HG03139 (cell line): Measurements from ENCODE around the gene NFX1.

Experiments used
- ATAC-seq: cut with Tn5 transposase; IDR thresholded peaks from one replicate; pipeline ENCODE4 v1.9.1; 2021; ENCODE audit not compliant: unreplicated experiment

Gene NFX1

GRCh38 chr9:33265211-33265865, 25.0 kb upstream of the NFX1 start:
- ATAC-seq = no peak

GRCh38 chr9:33267151-33267767, 23.1 kb upstream of the NFX1 start:
- ATAC-seq = no peak

GRCh38 chr9:33270146-33270545, 20.2 kb upstream of the NFX1 start:
- no peak for ATAC-seq

GRCh38 chr9:33272061-33272460, 18.3 kb upstream of the NFX1 start:
- no peak for ATAC-seq

- ATAC-seq = no peak
These were observed 16.9 kb upstream of the NFX1 start for GRCh38 chr9:33273266-33273971.

GRCh38 chr9:33273972-33274328, 16.4 kb upstream of the NFX1 start:
- ATAC-seq = no peak

GRCh38 chr9:33277484-33277883, 12.8 kb upstream of the NFX1 start:
- no peak for ATAC-seq

- no peak for ATAC-seq
These were observed 4.8 kb upstream of the NFX1 start for GRCh38 chr9:33285502-33285901.

- no peak for ATAC-seq
These were observed 3.2 kb upstream of the NFX1 start for GRCh38 chr9:33287087-33287490.

- no peak for ATAC-seq
These were observed 2.1 kb upstream of the NFX1 start for GRCh38 chr9:33288235-33288634.

GRCh38 chr9:33288828-33289483, 1.4 kb upstream of the NFX1 start:
- no peak for ATAC-seq

GRCh38 chr9:33289496-33289895, 820 bp upstream of the NFX1 start:
- ATAC-seq = no peak

- ATAC-seq = no peak
These were observed 425 bp upstream of the NFX1 start for GRCh38 chr9:33289936-33290246.

GRCh38 chr9:33291031-33291397, 698 bp downstream of the NFX1 start:
- no peak for ATAC-seq

- no peak for ATAC-seq
These were observed 1.6 kb downstream of the NFX1 start for GRCh38 chr9:33291901-33292300.

GRCh38 chr9:33293782-33294181, 3.5 kb downstream of the NFX1 start:
- ATAC-seq = no peak

GRCh38 chr9:33294670-33295432, 4.5 kb downstream of the NFX1 start:
- no peak for ATAC-seq

GRCh38 chr9:33295571-33295970, 5.3 kb downstream of the NFX1 start:
- ATAC-seq = no peak

GRCh38 chr9:33297432-33297831, 7.1 kb downstream of the NFX1 start:
- ATAC-seq = peak; percentile 96

- no peak for ATAC-seq
These were observed 10.2 kb downstream of the NFX1 start for GRCh38 chr9:33300546-33300945.

- no peak for ATAC-seq
These were observed 14.0 kb downstream of the NFX1 start for GRCh38 chr9:33304362-33304761.
